ENCODE results near the gene VAV2.

The VAV2 gene

DNA sequence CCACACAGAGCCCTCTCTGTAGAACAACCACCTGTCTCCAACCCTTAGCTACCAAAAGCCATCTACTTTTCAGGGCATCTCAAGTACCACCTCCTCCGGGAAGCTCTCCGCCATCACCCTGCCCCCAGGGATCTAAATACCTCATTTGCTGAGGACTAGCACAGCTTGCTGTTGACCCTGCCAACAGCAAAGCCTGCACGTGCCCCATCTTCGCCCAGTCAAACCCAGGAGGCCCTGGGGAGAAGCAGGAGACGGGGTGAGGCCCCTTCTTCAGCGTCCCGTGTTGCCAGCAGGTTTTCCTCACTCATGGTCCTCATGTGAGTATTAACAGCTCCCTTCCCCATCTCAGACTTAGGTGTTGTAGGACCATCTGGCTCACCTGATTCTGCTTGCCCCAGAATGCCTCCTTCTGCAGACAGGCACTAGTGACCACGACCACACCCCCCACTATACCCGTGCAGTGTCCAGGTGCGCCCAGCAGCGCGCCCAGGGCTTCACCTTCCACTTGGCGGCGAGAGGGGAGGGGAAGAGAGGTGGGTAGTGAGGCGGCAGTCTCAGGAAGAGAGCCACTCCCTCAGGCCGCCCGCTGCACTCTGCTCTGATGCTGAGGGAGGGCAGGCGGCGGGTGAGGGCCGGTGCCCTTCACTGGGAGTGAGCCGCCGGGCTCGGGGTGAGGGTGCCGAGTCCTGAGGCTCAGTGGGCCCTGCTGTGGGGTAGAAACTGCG lies 11.1 kb downstream of the VAV2 start:
- no peak for DNase-seq (ENCODE audit: low read depth)

DNA sequence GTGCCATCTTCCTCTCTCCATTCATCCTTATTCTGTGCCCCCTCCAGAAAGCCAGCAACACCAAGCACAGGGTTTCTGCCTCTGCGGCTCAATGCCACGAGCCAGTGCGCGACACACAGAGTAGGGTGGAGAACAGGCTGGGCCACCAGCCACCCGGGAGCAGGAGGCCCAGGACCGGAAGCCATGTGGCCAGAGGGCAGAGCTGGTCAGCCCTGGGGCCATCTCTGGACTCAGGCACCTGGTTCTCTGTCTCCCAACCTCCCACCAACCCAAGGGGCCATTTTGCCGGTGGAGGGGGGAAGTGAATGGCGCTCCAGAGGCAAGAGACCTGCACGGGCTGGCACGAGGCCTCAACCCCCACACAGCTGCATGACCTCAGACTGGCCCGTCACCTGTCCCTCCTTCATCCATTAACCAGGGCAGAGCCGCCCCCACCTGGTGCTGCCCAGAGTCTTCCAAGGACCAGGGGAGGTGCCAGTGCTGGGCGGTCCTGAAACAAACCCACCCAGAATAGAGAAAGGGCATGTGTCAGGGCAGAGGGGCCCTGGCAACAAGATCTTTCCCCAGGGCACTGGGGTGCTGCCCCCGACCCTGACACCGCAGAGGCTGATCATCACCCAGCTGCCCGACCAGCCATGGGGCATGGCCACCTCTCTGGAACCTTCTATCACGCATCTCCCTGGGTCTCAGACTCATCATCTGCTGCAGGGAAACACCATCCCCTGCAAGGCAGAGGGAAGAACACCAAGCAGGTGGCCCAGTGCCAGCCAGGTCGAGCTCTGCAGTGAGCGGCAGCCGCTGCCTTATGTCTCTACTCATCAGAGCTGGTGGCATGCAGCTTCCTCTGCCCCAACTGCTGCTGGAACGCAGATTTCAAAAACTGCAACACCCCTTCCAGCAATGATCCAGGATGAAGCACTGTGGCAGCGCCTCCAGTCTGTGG lies 11.9 kb downstream of the VAV2 start:
- no peak for DNase-seq (ENCODE audit: low read depth)

DNA sequence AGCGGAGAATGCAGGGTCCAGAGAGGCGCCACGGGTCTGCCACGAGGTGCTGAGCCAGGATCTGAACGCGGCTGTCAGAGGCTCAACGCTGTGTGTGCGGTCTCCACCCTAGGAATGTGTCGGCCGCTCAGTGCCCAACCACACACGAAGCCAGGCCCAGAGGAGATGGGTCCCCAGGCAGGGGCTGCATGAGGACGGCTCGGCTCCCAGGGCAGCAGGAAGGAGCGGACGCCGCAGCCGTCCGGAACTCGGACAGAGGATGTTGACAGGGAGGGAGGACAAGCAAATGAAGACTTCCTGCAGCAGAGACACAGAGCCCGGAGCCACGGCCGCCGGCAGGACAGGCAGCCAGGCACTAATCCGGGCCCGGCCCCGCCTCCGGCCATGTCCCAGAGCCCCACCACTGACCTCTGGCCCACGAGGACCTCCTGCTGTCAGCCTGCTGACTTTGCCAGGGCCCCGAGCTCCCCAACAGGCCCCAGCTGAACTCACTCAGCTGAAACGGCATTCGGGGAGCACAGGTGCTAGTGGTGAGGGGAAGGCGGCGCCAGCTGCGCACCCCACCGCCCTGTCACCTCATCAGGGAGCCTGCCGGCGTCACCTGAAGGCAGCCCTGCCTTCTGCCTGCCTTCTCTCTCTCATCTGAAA lies 12.7 kb downstream of the VAV2 start:
- no peak for DNase-seq (ENCODE audit: low read depth)

DNA sequence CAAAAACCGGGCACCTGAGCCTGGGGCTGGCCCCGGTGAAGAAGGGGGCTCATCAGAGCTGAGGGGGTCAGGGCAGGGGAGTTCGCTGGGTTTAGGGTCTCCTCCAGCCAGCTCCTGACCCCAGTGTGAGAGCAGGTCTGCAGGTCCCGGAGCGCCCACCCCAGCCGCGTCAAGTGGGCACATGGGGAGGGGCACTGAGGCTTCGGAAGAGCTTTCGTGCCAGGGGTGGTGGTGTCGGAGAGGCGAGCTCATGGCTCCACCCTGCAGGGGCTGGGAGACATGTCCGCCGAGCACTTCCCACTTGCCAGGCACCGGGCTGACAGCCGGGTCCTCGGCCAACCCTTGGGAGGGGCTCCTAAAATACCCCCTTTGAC lies 13.2 kb downstream of the VAV2 start:
- no peak for DNase-seq (ENCODE audit: low read depth)

DNA sequence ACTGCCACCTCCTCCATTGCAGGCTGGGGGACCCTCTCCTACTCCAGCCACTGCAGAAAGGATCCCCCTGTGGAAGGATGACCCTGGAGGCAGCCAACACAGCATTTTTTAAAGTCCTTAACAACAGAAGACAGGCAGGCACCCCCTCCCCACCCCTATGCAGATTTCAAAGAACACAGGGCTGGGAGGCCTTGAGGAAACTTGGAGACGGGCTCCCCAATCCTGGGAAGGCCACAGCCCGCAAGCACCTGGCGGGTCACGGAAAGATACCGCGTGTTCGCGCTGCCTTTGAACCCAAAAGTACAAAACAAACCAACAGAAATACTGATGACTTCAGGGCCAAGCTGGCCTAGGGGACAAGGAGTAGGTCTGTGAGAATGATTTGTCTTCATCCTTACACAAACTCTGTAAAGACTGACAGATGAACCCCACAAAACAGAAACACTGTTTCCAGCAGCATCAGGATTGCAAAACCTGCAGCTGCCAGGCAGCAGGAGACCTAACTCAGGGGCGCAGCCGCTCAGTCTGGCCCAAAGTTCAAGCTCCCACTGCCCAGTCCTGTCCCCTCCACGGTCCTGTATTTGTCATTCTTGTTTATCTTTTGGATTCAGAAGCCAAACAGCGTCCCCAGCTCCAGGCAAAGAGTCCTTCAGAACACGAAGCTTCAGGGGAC lies 13.8 kb downstream of the VAV2 start:
- DNase-seq (ENCODE audit: low read depth), result no peak

DNA sequence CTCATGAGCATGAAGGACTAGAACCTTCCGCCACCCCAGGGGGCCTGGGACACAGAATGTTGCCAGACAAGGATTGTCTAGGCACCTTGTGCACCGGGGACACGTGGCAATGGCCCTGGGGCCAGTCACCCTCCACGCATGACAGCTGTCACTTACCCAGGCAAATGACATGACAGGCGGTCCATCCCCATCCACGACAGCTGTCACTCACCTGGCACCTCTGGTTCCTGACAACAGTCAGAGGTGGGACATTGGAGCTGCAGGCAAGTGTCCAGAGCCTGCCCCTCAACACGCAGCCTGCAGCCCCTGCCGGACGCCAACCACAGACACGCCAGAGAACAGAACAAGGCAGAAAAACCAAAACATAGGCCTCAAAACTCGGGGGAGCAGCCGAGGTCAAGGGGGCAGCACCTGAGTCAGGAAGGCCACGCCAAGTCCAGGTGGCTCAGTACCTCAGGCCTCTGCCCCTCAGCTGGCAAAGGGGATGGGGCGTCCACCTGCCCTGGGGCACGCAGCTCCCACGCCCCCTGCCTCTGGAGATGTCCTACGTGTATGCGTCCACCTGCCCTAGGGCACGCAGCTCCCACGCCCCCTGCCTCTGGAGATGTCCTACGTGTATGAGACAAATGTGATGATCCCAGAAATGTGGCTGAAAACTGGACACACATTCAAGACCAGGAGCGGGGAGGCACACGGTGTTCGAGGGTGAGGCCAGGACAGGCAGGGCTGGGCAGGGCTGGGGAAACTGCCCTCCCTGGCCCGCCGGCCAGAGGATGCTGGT lies 14.5 kb downstream of the VAV2 start:
- DNase-seq (ENCODE audit: low read depth), result no peak

DNA sequence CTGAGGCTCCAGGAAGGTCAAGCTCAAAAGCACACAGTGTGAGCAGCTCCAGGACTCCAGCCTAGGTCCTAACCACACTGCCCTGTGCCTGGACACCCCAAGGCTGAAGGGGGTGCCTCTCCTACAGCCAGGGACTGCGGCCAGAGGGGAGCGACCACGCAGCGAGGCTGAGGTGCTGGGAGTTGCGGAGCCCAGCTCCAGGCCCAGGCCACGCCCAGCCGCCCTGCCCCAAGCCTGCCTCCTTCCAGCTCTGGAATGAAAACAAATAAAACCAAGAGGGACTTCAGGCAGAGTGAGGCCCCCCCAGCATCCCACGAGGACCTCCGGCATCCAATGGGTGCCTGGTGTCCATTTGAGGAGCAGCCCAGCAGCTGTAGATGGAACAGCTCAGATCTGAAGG lies 15.2 kb downstream of the VAV2 start:
- no peak for DNase-seq (ENCODE audit: low read depth)

DNA sequence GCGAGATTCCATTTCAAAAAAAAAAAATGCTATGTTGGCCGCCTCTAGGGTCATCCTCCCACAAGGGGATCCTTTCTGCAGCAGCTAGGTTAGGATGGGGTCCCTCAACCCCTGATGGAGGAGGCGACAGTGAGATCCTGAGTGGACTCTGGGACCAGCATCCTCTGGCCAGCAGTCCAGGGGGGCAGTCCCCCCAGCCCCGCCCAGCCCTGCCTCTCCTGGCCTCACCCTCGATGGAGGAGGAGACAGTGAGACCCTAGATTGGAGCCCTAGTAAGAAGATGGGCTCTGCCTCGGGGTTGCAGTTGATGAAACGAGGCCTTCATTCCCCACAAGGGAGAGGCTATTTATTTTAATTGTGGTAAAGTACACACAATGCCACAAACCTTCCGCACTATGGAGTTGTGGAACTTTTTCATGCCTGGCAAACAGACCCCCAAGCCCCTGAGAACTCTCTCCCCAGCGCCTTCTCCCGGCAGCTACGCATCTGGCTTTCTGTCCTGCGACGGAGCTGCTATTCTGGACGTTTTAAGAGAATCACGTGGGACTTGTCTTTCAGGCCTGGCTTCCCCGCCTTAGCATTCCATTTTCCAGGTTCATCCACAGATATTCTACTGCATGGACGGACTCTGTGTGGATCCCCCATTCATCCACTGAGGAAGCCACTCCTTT lies 15.8 kb downstream of the VAV2 start:
- no peak for DNase-seq (ENCODE audit: low read depth)

DNA sequence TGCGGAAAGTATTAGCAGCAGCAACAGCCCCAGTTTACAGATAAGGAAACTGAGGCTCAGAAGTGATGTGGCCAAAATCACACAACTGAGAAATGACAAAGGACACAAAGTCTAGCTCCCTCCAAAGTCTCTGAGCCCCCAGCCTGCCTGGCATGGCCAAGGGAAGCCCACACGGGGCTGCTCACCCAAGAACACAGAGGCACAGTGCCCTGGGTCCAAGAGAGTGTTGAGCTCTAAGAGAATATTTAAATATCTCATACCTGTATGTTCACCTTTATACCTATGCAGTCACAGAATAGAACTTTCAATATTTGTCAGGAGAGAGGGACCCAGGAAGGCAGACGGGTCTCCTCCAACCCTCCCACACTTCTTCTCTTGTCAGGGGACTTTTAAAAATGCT lies 16.6 kb downstream of the VAV2 start:
- no peak for DNase-seq (ENCODE audit: low read depth)

DNA sequence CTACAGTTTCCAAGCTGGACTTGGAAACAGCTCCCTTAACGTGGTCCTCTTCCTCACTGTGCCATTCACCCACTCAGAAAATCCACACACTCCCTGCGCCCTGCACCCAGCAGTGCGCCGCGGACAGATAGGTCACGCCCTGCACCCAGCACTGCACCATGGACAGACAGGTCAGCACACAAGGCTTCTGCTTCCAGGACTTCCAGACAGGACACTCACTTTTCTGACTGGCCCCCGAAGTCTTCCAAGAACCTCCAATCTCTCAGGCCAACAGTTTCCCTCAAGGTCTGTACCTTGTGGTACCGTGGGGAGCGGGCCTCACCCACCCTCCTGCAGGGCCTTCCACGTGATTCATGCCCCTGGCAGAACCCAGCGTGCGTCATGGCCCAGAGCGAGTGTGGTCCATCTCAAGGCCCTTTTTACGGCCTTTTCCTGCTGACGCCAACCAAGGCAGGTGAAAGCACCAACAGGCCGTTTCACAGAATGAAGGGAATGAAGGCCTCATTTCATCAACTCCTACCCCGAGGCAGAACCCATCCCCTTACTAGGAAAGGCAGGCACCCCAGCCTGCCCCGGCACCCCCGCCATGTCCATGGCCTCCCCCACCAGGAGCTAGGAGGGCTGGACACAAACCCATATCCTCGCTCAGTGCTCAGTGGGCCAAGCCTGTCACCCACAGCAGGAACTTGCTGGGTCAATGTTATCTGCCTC lies 17.3 kb downstream of the VAV2 start:
- DNase-seq (ENCODE audit: low read depth), result no peak

DNA sequence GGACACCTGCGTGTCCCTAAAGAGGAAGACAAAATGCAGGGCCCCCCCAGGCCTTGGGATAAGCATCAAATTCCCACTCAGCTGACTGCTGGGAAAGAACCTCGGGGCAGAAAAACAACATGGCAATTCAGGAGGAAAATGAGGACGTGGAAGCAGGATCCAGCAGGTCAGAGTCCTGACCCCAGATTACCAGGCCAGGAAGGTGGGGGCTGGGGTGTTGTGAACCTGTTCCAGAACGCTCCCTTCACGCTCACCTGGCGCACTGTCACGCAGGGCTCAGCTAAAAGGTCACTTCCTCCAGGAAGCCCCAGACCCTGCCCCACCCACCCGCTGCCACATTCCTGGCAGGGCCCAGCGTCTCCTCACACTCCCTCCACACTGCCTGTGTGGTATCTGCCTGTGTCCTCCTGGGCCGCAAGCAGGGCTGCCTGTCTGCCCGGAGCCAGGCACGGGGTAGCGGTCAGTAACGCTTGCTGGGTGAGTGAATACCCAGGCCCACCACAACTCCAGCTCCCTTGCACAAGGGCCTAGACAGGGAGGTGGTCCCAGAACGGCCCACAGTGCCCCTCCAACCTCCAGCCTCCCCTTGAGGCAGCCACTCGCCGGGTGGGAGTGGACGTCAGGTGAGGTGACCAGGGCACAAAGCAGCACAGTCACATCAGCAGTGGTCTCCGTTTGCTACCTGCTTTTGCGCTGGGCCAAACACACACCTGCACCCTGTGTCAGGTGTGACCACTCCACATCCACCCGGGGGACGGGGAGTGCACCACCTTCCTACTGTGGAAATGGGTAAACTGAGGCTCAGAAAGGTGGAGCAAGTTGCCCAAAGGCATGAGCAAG lies 18.1 kb downstream of the VAV2 start:
- no peak for DNase-seq (ENCODE audit: low read depth)

DNA sequence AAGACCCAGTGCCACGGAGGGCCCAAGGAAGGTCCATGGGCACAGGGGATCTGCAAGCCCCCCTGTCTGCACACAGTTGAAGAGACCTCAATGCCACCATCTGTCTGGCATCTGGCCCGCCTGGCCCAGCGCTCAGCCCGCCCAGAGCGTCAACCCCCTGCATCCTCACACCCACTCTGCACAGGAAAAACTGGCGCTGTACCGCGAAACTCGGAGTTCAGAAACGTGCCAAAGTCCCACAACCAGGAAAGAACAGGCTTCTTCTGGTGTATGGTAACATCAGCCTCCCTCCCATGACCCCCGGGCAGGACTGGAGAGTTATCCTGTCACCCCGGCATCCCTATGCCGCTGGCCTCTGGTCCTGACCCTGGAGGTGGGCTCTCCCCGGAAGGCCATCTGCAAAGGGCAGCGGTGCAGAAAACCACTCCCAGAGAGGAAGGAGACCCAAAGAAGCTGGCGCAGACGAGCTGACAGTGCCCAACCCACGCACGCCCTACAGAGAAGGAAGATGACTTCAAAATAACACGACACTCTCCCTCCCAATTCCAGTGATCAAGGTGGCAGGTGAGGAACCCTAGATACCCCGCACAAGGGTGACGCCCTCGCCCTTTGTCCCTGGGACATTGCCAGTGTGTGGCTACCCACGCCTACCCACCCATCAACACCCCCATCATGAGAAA lies 18.9 kb downstream of the VAV2 start:
- DNase-seq (ENCODE audit: low read depth), result no peak

DNA sequence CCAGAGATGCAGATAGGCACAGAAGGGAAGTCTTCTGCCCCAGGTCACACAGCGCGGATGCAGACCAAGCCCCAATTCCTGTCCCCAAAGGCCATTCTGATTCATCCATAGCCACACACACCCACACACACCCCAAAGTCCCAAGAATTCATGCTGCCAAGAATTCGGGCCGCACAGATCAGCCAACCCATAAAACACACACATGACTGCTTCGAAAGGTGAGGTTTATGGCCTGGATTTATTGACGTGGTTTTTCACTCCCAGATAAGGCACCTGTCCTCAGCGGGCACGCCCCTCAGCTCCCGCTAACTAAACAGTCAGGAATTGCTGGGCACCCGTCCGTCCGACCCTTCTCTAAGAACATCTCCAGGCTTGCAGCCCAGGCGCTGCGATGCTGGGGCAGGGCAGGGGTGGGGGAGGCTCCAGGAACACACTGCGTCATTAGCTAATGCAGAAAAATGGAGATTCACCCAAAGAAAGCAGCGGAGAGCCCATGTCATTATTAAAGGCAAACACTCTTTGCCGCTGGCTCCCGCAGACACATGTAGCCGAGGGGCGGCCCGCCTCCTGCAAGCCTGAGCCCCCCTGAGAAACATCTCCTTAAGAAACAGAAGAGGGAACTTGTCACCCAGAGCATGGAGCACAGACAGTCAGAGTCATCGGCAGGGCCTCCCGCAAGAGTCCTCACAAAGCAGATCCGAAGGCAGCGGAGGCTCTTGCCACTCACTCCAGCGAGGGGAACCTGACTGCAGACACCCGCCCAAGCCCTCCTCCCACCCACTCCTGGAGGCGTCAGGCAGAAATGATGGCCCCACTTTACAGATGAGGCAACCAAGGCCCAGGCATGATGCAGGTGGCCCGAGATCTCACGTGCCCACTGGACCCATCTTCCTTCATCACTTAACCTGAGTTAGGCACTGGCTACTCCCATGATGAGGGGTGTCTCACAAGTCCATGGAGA lies 19.9 kb downstream of the VAV2 start:
- no peak for DNase-seq (ENCODE audit: low read depth)

DNA sequence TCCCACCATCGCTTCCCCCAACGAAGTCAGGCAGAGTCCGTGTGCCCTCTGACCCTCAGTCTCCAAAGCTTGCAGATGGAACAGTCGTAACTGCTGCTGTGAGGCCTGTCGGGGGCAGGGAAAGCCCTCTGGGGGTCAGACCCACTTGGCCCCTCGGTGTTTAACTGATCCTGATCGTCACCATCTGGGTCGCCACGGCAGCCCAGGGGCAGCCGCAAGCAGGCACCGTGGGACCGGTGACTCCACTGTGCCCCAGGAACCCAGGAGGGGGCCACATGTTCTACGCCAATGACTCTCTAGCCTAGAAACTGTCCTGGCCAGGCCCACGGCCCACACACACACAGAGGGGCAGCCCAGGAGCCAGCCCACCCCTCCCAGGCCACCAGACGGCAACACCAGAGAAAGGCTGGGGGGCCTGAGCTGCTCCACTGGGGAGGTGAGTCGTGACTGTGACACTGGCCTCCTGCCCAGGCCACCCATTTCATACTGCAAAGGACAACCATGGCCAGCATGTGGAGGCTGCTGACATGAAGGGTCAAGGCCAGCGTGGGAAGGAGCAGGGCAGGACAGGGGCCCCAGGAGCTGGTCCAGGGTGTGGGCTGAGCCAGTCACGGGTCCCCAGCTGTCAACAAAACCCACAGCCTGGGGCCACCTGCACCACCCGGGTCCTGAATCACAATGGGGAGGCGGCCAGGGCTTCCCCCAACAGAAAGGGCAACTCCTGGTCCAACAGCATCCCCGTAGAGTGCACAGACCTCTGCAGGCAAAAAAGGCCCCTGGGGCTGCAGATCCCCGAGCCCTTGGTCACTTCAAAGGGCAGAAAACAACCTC lies 20.8 kb downstream of the VAV2 start:
- DNase-seq (ENCODE audit: low read depth), result no peak

DNA sequence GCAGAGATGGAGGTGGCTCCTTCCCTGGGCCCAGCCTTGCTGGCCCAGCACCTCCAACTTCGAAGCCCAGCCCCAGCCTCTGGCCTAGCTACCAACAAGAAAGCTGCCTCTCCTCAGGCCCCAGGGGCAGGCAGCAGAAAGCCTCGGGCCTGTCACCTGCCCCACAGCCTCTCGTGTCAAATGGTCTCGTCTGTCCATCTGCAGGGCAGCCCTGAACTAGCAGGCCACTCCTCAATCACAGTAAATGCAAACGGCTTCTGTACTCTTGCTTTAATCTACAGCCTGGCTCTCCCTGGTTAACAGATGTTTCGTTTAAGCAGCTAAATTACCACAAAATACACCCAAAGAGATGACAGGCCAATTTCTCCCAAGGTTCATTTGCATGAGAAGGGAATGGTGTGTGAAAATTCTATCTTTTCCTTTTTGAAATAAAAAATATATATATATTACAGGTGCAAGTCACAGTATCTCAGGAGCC lies 21.5 kb downstream of the VAV2 start:
- no peak for DNase-seq (ENCODE audit: low read depth)

Data from CMK (cell line).